Endothelial cell of umbilical vein (primary cell): Measurements from ENCODE around the gene KATNAL2.
"Not testable (repeated sequence)": the region's sequence is repeated elsewhere in the genome, so short reads cannot be mapped to it uniquely, and the experiment has no call there.

ENCODE experiments used
- EZH2 ChIP-seq: IDR thresholded peaks from 2 replicates; pipeline ENCODE4 v1.6.1; 2012; ENCODE audit warnings: borderline replicate concordance, low read depth, mild to moderate bottlenecking, moderate library complexity, low read length, inconsistent platforms; ENCODE audit not compliant: severe bottlenecking
- FOS ChIP-seq: IDR thresholded peaks from 2 replicates; pipeline ENCODE4 v1.6.1; 2011; ENCODE audit warnings: mild to moderate bottlenecking, low read length, moderate library complexity, borderline replicate concordance; ENCODE audit not compliant: insufficient read depth
- MYC ChIP-seq: IDR thresholded peaks from one replicate; pipeline ENCODE4 v1.6.1; 2011; ENCODE audit warnings: mild to moderate bottlenecking, low read depth, low read length
- POLR2A ChIP-seq: IDR thresholded peaks from 2 replicates; pipeline ENCODE4 v1.6.1; 2012; ENCODE audit warnings: low read depth, mild to moderate bottlenecking, control low read depth, low read length
- POLR2AphosphoS5 ChIP-seq: IDR thresholded peaks from 2 replicates; pipeline ENCODE4 v1.6.1; 2012; ENCODE audit warnings: low read depth, mild to moderate bottlenecking, control low read depth, low read length, moderate library complexity; ENCODE audit not compliant: insufficient read depth
- TF ChIP-seq, protein P1 (sequence below), 2 donors: IDR thresholded peaks; 1 replicate in 1 of 2; 2 replicates in 1 of 2; pipeline ENCODE4 v1.5.1; 2011; ENCODE audit warnings: low read length in 2 of 2, mild to moderate bottlenecking in 2 of 2, moderate library complexity in 2 of 2, control low read depth in 1 of 2, inconsistent platforms in 1 of 2, low read depth in 1 of 2; ENCODE audit not compliant: insufficient read depth in 1 of 2; ENCODE audit errors: extremely low read depth in 1 of 2
- TF ChIP-seq, protein P2 (sequence below): IDR thresholded peaks from 2 replicates; pipeline ENCODE4 v1.6.1; 2011; ENCODE audit not compliant: insufficient read depth, insufficient read length

DNA sequence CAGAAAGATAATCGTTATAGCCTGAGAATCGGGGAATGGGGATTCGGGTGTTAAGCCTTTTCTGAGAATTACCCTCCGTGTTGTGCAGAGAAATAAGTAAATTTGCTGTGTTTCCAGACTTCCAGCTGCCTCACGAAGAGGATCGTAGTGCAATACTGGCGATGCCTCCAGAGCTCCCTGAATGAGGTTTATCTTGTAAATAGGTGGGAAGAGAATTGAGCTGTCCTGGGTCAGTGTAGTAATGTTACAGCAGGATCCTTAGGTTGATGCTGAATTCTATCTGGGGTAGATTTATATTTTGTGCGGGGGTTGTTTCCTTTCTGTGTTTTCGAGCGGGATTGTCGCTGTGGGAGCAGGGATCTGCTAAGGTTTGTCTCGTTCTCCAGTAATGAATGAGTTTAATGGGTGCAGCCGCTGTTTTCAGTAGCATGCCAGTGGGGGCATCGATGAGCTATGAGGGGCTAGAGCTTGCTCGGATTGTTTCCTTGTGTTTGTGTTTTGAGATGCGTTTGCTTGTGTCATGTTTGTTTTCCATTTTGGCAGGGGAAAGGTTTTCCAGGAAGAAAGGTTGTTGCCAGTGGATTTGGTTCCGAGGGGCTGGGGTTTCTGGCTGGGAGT lies 108.3 kb downstream of the KATNAL2 start:
- TF ChIP-seq, protein P1, sequence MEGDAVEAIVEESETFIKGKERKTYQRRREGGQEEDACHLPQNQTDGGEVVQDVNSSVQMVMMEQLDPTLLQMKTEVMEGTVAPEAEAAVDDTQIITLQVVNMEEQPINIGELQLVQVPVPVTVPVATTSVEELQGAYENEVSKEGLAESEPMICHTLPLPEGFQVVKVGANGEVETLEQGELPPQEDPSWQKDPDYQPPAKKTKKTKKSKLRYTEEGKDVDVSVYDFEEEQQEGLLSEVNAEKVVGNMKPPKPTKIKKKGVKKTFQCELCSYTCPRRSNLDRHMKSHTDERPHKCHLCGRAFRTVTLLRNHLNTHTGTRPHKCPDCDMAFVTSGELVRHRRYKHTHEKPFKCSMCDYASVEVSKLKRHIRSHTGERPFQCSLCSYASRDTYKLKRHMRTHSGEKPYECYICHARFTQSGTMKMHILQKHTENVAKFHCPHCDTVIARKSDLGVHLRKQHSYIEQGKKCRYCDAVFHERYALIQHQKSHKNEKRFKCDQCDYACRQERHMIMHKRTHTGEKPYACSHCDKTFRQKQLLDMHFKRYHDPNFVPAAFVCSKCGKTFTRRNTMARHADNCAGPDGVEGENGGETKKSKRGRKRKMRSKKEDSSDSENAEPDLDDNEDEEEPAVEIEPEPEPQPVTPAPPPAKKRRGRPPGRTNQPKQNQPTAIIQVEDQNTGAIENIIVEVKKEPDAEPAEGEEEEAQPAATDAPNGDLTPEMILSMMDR (IDR thresholded peaks at IDR 0.05; ENCODE audit: extremely low read depth in 1 of 2, insufficient read depth in 1 of 2, low read depth in 1 of 2, low read length in 2 of 2), result not testable (repeated sequence)
- not testable (repeated sequence) for TF ChIP-seq POLR2AphosphoS5, POLR2A, EZH2, MYC, FOS
- TF ChIP-seq, protein P2, sequence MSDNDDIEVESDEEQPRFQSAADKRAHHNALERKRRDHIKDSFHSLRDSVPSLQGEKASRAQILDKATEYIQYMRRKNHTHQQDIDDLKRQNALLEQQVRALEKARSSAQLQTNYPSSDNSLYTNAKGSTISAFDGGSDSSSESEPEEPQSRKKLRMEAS, result not testable (repeated sequence)
